HepG2 (cell line): ENCODE data around the gene DNAJC18. TPM values are rescaled to one million over a fixed set of nuclear protein-coding genes. Genes with fewer than 3 reads are reported as not detected.
A peak's percentile ranks its signal among the peaks of the same experiment; 100 is the strongest.

Experiments used
- CENPX ChIP-seq: sonication (generic); formaldehyde crosslinking; IDR thresholded peaks from 2 replicates; pipeline ENCODE4 v1.9.0; 2021; ENCODE audit warnings: mild to moderate bottlenecking, missing genetic modification reagents, moderate library complexity
- CHD2 ChIP-seq: IDR thresholded peaks from 2 replicates; pipeline ENCODE4 v1.6.1; 2011; ENCODE audit warnings: low read depth, low read length, improper control_type of control experiment
- E2F1 ChIP-seq: sonication (generic); formaldehyde crosslinking; IDR thresholded peaks from 2 replicates; pipeline ENCODE4 v1.5.0; 2020; ENCODE audit warnings: missing genetic modification reagents
- E2F2 ChIP-seq: sonication (generic); formaldehyde crosslinking; IDR thresholded peaks from 2 replicates; pipeline ENCODE4 v1.4.0; 2020; ENCODE audit warnings: missing genetic modification reagents, borderline replicate concordance
- EHMT2 ChIP-seq: fragments of 200-600 bp; sonication (generic); IDR thresholded peaks from 2 replicates; pipeline ENCODE4 v1.7.0; 2017; ENCODE audit warnings: antibody characterized with exemption, low read depth, low read length, borderline replicate concordance
- HDAC2 ChIP-seq: sonication (generic); formaldehyde crosslinking; IDR thresholded peaks from 2 replicates; pipeline ENCODE4 v1.4.0; 2020; ENCODE audit warnings: missing genetic modification reagents
- HHEX ChIP-seq: IDR thresholded peaks from 2 replicates; pipeline ENCODE4 v1.6.1; 2016; ENCODE audit warnings: control low read depth
- NCOA1 ChIP-seq: sonication (generic); formaldehyde crosslinking; IDR thresholded peaks from 2 replicates; pipeline ENCODE4 v1.9.0; 2021; ENCODE audit warnings: missing genetic modification reagents
- PITX1 ChIP-seq: sonication (generic); formaldehyde crosslinking; IDR thresholded peaks from 2 replicates; pipeline ENCODE4 v1.5.1; 2020; ENCODE audit warnings: mild to moderate bottlenecking, missing genetic modification reagents
- ZNF512 ChIP-seq: sonication (generic); formaldehyde crosslinking; IDR thresholded peaks from 2 replicates; pipeline ENCODE4 v1.4.0; 2020; ENCODE audit warnings: mild to moderate bottlenecking, missing genetic modification reagents
- polyA plus RNA-seq, 8 experiments: library from polyadenylated mRNA; depleted of rRNA in 3 of 8; stranded (reverse) in 7 of 8; unstranded in 1 of 8; fragments of >200 nt; fragmentation: Illumina TruSeq in 4 of 8; extraction: Trizol in 4 of 8; gene quantifications; 2 replicates each; pipeline versions ENCODE4 v1.2.1 to v1.2.3, GENCODE V29; 2011 to 2016; ENCODE audit warnings: low read depth in 4 of 8, missing spikeins in 1 of 8, mixed read lengths in 1 of 8; ENCODE audit not compliant: insufficient read depth in 1 of 8
- total RNA-seq, 5 experiments: library from RNA; depleted of rRNA; stranded (reverse); fragments of >200 nt; fragmentation: Illumina TruSeq; extraction: Trizol; gene quantifications; 2 replicates each; pipeline ENCODE4 v1.2.3, GENCODE V29; 2016; ENCODE audit warnings: low read depth in 1 of 5
- TF ChIP-seq, protein P1 (sequence below): sonication (generic); formaldehyde crosslinking; IDR thresholded peaks from one replicate; pipeline ENCODE4 v1.5.1; 2020; ENCODE audit warnings: mild to moderate bottlenecking, missing genetic modification reagents; ENCODE audit errors: not compliant biosample characterization
- TF ChIP-seq, protein P2 (sequence below): IDR thresholded peaks from 2 replicates; pipeline ENCODE4 v1.6.1; 2016; ENCODE audit warnings: low read depth, borderline replicate concordance

Gene DNAJC18
- total and polyA plus RNA-seq, 2 of the 13 experiments (the other 11 are each of a cell fraction or from before 2014, with no cell fraction given): 6.5 to 6.6 TPM

DNA sequence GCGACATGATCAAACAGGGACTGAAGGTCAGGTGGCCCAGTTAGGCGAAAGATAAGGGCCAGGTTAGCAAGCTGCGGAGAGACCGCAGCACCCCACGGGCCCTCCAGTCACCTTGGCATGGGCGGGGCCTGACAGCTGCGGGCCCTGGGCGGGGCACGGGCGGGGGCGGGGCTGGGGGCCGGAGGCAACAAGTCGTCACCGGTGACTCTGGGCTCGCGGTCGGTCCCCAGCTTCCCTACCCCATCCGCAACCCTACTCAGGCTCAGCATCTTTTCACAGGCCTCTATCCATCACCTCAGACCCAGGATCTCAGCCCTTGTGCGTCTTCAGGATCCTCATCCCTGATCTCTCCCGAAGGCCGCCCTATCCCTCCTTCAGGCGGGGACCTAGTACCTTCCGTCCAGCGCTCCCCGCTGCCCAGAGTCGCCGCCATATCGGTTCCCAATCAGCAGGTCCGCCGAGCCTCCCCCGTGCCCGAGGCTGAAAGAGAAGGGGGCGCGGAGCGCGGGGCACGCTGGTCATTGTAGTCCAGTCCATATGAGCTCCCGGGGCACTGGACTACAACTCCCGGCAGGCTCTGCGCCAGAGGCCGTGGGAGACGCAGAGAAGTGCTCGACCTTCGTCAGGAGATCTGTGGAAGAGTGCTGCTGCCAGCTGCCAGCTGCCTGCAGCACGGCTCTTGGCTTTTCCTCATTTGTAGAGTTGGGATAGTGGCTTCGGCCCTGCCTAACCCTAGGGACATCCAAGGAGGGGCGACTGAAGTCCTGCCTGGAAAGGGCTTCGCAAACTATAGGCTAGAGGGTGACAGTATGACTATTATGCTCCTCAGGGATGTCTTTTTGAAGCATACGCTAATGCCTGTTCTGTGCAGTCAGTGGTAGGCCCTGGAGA, at the start of gene DNAJC18 (continued):
- TF ChIP-seq, protein P1, sequence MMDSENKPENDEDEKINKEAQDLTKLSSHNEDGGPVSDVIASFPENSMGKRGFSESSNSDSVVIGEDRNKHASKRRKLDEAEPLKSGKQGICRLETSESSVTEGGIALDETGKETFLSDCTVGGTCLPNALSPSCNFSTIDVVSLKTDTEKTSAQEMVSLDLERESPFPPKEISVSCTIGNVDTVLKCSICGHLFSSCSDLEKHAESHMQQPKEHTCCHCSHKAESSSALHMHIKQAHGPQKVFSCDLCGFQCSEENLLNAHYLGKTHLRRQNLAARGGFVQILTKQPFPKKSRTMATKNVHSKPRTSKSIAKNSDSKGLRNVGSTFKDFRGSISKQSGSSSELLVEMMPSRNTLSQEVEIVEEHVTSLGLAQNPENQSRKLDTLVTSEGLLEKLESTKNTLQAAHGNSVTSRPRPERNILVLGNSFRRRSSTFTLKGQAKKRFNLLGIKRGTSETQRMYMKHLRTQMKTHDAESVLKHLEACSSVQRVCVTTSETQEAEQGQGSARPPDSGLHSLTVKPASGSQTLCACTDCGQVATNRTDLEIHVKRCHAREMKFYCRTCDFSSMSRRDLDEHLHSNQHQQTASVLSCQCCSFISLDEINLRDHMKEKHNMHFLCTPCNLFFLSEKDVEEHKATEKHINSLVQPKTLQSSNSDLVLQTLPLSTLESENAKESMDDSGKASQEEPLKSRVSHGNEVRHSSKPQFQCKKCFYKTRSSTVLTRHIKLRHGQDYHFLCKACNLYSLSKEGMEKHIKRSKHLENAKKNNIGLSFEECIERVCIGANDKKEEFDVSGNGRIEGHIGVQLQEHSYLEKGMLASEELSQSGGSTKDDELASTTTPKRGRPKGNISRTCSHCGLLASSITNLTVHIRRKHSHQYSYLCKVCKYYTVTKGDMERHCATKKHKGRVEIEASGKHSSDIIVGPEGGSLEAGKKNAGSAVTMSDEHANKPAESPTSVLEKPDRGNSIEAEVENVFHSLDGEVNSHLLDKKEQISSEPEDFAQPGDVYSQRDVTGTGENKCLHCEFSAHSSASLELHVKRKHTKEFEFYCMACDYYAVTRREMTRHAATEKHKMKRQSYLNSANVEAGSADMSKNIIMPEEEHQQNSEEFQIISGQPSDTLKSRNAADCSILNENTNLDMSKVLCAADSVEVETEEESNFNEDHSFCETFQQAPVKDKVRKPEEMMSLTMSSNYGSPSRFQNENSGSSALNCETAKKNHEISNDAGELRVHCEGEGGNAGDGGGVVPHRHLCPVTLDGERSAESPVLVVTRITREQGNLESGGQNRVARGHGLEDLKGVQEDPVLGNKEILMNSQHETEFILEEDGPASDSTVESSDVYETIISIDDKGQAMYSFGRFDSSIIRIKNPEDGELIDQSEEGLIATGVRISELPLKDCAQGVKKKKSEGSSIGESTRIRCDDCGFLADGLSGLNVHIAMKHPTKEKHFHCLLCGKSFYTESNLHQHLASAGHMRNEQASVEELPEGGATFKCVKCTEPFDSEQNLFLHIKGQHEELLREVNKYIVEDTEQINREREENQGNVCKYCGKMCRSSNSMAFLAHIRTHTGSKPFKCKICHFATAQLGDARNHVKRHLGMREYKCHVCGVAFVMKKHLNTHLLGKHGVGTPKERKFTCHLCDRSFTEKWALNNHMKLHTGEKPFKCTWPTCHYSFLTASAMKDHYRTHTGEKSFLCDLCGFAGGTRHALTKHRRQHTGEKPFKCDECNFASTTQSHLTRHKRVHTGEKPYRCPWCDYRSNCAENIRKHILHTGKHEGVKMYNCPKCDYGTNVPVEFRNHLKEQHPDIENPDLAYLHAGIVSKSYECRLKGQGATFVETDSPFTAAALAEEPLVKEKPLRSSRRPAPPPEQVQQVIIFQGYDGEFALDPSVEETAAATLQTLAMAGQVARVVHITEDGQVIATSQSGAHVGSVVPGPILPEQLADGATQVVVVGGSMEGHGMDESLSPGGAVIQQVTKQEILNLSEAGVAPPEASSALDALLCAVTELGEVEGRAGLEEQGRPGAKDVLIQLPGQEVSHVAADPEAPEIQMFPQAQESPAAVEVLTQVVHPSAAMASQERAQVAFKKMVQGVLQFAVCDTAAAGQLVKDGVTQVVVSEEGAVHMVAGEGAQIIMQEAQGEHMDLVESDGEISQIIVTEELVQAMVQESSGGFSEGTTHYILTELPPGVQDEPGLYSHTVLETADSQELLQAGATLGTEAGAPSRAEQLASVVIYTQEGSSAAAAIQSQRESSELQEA (CRISPR knock-in tag): peak; percentile 21
- TF ChIP-seq E2F1 (no peak), EHMT2 (no peak), CENPX (CRISPR knock-in tag) (no peak), HHEX (CRISPR knock-in tag) (no peak), E2F2 (CRISPR knock-in tag) (no peak), NCOA1 (CRISPR knock-in tag) (no peak), HDAC2 (CRISPR knock-in tag) (peak; percentile 61), CHD2 (no peak), PITX1 (CRISPR knock-in tag) (0 out of 2 replicates have a peak, but pooled peaks have one; percentile 17), ZNF512 (CRISPR knock-in tag) (no peak)
- TF ChIP-seq, protein P2, sequence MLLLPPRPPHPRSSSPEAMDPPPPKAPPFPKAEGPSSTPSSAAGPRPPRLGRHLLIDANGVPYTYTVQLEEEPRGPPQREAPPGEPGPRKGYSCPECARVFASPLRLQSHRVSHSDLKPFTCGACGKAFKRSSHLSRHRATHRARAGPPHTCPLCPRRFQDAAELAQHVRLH (CRISPR knock-in tag): peak; percentile 79; the same call in 1 of the 2 replicates
